Measurements from ENCODE around the gene SORBS2.
A peak's percentile ranks its signal among the peaks of the same experiment; 100 is the strongest.
"Not testable (repeated sequence)": the region's sequence is repeated elsewhere in the genome, so short reads cannot be mapped to it uniquely, and the experiment has no call there.

SORBS2 gene

DNA sequence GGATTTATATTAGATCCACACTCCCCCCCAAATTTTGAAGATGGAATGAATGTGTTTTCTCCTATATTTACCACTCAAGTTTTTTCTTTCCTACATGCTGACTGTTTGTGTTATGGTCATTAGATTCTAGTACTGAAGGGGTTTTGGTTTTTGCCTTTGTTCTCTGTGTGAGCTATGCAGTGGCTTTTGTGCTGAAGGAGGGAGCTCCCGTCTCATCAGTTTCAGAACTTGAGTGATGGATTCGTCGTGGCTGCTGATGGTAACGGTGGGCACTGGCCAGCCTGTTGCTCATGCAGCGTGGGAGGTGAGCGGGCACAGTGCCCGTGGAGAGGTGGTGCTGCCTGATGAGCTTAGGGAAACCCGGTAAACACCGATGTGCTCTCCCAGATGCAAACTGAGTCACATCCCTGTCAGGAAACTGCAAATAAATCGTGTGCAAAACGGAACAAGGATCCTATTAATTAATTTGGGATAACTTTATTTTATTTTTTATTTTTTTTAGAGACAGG, 101.5 kb downstream of the SORBS2 start:
- DNase-seq = no peak

DNA sequence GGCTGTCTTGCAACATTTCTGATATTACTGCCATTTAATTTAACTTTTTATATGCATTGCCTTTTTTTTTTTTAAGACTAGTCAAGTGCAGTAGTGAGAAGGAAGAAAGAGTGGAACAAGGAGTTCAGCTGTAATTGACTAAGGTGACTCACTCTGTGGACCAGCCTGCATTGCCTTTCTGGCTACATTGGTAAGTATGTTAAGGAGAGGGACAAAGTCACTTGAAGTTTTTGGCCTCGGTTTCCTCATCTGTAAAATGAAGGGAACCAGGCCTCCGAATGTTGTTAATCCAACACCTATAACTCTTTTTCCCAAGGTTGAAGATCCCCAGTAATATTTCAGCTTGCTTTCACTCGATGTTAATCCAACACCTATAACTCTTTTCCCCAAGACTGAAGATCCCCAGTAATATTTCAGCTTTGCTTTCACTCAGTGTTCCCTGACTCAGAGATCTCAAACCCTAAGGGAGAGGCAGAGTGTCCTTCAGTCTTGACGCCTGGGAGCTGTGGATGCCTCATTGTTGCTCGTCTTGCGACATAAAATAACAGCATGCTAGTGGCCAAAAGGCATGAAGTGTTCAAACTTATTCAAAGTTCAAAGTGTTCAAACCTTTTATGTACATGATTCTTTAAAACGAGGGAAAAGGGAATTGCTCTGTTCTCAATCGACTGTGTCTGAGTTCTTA, 102.0 kb downstream of the SORBS2 start:
- no peak for DNase-seq

DNA sequence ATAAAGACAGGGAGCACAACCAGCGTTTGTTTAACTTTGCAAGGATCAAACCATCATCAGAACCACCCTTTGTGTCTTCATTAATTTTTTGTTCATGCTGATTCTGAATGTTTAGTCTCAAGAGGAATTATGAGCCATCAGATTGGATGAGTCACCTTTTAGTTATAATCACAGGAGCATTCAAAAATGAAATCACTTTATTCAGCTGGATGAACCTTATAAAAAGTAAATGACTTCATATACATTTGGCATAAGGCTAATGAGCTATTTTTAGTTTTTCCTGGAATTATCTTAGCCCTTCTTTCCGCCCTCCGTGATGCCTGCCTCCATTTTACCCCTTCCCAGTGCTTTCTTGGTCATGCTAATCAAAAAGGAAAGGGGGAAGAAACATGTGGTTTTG, 103.6 kb downstream of the SORBS2 start:
- no peak for DNase-seq

DNA sequence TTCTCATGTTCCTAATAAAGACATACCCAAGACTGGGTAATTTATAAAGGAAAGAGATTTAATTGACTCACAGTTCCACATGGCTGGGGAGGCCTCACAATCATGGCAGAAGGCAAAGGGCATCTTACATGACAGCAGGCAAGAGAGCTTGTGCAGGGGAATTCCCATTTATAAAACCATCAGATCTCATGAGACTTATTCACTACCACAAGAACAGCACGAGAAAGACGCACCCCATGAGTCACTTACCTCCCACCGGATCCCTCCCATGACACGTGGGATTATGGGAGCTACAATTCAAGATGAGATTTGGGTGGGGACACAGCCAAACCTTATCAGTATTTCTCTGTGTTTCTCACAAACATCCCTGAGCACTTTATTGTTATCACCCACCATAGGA, 104.4 kb downstream of the SORBS2 start:
- DNase-seq = not testable (repeated sequence)

DNA sequence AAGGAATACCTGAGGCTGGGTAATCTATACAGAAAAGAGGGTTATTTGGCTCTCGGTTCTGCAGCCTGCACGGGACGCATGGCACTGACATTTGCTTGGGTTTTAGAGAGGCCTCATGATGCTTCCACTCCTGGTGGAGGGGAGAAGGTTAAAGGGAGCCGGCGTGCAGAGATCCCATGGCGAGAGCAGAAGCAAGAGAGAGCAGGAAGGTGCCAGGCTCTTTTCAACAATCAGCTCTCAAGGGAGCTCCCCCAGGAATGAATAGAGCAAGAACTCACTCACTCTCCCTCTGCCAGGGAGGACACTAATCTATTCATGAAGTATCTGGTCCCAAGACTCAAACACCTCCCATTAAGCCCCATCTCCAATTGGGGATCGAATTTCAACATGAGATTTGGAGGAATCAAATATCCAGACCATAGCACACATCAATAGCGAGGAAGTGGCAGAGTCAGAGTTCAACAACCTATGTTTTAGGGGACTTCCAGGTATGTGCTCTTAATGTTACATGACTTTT, 109.8 kb downstream of the SORBS2 start:
- peak in 1 of 2 experiments; percentile 15 for DNase-seq

DNA sequence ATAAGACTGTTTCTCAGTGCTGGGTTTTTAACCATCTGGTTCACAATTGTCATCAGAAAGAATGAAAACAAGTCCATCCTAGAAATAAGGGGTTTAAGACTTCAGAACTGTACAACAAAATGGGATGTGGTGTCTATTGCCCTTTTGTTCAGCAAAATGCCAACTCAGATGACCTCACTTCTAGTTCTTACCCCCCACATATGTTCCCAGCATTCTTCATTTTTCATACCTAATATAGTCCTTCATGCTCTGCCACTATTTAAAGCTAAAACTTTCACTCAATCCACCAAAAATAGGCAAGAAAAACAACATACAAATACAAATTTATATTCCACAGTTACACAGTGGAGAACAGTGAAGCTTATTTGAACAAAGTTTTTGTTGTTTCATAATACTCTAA, 111.4 kb downstream of the SORBS2 start:
- no peak for DNase-seq

DNA sequence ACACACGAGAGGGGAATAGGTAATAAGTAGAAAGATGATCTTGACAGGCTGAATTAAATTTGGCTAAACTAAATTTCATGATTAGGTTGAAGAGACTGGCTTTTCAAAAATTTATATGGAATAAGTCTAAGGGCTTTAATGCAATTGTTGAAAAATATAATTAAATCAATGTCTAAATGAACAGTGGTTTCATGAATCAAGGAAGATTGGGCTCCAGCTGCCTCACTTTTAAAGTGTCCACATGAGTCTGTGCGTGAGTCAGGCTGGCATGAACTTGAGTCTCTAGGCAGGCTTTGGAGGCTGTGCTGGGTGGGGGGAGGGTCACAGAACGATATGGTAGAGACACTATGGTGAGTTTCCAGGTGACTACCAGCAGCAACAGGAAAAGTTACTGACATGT, 111.9 kb downstream of the SORBS2 start:
- no peak for DNase-seq

DNA sequence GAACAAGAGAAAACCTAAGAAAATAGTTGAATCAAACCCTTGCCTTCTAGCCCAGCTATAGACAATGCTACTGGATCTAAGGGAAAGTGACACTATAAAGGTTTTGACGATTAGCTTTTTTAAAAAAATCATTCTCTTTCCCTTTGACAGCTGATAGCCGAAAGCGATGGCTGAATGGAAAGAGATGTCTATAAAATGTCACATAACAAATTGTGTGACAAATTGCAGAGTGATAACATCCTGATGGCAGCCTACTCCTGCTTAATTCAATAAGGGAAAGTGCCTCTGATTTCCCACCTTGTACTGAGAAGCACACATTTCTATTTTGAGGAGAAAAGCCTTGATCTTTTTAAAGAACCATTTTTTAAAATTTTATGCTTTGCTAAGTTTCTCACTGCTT, 114.5 kb downstream of the SORBS2 start:
- no peak for DNase-seq

DNA sequence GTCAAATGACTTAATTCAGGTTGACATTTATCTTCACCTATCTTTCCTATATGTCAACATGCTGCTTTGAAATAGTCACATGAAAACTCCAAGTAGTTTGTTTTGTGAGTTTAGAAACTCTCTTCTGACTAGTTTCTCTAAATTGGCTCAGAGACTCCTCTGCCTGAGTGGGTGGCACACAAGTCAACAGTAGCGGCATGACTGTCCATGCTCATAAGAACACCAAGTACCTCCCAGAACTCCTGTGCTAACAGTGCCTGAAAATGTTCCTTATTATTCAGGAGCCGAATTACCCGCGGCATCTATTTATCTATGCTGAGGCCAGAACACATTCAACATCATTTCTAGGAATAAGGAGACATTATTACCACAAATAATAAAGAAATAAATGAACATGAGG, 116.3 kb downstream of the SORBS2 start:
- no peak for DNase-seq

DNA sequence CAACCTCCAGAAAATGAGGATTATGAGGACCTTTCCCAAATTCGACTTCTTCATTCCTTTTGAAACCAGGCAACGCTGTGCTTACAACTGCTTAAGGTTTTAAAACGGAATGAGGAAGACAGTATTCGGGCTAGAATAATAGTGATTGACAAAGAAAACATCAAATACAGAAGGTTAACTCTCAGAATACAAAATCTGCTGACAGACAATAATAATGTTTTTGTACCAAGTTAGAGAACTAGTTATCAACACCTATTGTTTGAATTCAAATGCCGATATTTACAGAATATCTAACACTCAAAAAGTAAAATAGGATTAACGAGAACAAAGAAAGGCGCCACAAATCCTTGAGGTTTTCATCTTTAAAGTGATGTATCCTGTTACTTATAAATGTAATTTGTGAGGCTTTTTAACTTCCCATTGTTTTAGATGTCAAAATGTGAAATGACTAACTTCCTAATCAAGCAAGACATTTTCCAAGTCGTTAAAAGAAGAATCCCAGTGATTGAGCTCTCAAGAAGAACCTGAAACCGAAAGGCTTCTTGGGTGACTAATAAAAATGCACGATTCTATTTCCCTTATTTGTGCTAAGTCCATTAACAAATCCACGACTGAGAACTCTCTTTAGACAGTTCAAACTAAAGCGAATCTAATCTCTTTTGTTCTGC, 118.3 kb downstream of the SORBS2 start:
- DNase-seq = no peak

DNA sequence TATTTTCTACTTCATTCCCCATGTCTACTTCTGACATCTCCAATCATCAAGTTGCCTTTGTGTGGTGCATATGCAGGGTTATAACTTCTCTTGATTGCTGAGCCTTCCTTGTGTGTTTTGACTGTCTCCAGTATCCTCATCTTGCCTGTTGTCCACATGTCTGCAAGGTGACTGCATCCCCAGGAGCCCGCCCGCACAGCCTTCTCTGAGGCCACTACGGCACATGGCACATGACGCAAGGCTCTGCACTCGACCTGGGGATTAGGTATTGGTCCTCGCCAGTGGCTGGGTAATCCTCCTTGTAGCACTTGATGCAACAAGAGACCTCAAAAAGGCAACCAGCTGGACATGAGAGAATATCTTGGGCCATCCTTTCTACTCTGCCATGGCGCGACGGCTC, 122.6 kb downstream of the SORBS2 start:
- DNase-seq = peak in 1 of 2 experiments; percentile 54

DNA sequence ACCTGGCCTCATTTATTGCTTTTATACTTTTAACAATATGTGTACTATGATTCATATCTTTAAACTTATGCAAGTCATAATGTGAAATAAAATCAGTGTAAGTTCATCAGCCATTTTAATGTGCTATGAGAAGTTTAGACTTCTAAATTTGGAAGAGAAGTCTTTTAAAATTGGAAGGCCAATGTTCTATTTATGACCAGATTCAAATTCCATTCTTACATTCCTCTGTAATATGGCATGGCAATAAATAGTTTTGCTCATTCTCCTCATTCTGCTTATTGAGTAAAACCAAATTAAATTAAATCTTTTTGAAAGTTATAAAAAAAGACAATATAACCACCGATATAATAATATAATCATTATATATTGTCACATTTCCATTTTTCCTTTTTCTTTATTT, 126.2 kb downstream of the SORBS2 start:
- no peak for DNase-seq

DNA sequence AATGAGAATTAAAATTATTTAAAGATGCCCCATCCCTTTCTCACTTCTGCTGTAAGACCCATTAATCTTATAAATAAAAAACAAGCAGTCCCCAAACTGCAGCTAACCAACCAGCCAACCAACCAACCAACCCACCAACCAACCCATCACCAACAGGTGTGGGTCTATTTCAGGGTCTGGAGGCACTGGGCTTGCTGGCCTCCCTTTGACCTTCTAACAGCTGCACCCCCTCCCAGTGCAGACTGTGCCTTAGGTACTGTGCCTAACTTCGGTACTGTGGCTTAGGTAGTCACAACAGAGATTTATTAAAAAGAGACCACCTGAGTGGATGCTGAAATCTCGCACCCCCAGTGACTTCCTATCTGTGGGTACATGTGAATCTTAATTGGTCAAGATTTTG, 128.1 kb downstream of the SORBS2 start:
- no peak for DNase-seq

DNA sequence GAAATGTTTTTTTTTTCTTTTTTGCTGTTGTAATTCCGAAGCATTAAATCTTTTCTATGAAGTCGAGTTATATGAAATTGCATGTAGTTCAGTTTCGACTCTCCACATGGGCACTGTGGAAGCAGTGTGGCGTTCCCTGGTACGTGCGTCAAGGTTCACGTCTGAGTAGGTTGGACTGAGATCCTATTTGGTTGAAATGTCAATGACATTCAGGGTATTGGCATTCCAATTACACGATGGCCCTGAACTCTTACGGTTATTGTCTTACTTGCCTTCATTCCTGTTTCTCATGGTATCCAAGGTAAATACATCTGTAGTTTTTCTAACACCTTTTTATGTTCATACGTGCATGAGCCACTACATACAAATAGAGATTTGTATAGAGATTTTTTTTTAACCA, 128.8 kb downstream of the SORBS2 start:
- DNase-seq = no peak

DNA sequence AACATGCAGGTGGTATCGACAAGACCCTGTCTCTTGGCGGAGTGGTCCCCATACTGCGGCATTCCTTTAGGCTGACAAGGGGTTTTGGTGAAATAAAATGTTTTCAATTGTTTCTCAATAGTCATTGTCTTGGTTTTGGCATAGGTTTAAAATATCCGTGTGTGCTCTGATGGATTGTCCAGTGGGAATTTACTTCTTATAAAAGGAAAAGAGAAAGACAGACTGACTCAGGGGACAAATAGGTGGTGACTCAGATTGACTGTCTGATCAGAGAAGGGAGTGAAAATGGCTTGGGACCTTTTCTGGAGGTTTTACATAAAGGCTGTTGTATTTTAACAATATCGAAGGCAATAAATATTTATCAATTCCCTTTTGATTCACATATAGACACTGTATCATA, 129.8 kb downstream of the SORBS2 start:
- DNase-seq = no peak

DNA sequence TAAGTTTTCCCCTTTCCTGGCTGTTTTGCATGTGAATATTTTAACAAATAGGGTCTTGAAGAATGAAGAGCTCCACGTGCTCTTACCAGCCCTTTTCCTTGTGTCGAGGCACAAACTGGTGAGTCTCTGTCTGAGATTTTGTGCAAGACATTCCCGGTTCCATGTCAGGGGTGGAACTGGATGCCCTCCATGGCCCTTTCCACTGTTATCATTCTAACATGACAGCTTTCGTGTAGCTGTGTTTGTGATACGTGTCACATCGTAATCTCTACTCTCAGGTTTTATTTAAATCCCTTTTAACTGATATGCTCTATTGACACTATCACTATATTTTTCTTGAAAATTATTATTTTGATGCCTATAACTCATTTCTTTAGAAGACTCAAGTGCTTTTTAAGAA, 130.4 kb downstream of the SORBS2 start:
- DNase-seq = no peak

DNA sequence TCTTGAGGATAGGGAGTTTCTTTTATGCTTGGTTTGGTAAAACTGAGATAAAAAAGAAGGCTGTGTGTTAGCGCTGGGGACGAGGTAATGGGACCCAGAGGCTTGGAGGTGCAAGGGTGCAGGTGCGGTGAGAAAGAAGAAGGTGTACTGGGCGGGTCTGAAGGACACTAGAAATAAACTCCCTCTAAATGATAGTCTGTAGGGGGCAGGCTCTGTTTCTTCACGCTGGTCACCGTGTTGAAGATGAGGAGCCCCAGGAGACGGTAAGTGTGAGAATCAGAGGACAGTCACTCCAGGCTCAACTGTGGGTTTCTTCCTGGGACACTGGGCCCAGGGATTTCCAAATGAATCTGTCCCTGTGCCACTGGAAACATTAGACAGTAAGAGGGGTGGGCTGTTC, 131.4 kb downstream of the SORBS2 start:
- DNase-seq = no peak

DNA sequence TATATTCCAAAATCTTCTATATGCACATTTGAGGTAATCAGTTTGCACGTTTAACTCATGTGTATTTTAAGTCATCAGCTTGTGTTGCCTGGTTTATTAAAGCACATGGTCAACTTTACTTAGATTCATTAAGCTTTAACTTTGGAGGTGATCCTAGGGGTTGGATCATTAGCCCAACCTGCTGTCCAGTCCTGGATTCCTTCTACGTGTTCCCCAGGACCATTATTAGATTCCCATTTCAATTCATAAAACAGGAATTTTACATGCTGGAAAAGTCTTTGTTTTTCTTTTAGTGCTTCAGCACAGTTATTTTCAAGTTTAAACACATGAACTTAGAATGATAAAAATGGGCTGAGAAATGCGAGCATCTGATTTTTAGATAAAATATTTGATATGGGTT, 132.5 kb downstream of the SORBS2 start:
- DNase-seq = no peak

DNA sequence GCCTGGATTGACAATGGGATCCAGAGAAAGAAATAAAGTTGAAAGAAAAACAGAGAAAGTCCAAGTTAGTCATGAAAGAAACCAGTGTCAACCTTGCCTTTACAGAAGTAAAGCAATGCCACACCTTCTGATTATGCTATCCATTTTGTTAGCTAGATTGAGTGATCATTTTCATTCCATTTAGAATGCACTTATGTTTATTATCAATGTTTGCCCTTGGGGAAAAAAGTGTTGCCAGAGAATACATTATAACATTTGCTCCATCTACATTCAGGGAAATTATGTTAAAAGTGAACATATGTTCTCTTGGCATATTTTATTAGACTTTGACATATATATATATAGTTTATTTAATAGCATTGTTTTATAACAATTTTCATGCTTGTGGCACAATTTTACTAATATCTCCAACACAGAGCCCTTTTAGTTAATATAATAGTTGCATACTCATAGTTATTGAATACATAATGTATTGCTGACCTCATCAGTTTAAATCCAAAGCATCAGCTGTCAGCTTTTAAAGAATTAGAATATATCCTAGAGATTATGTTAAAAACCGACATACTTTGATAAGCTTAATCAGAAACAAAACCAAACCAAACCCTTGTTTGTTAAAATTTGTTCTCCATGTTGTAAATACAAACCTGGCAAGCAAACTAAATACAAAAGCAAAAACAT, 134.2 kb downstream of the SORBS2 start:
- no peak for DNase-seq

DNA sequence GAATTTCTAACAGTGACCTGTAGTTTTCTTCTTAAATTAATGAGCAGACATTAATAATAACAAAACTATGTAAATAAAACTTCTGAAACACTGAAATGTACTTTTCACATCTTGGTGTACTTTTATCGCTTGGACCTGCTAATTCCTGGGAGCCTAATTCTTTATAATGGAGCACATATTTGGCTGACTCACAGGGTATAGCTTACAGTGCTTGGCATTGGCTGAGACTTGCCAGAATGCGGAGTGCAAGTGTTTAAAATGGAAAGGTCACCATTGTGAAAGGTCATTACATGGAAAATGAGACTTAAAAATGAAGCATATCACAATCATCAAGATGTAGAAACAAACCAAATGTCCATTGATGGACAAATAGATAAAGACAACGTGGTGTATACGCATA, 139.4 kb downstream of the SORBS2 start:
- DNase-seq = no peak

DNA sequence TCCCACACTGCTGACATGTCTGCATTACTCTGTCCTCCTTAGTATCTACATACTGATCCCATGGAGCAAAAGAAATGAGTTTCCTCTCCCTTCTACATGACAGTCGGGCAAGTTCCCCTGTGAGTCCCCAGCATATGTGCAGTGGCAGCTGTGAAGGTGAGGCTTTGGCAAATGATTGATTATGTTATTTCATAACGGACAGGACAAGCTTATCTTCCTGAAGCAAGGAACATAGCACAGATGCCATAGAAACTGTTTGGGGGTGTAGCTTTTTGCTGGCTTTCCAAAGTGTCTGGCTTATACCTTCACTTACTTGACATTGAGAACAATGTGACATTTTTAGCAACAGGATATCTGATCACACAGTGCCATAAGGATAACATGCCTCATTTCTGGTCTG, 139.8 kb downstream of the SORBS2 start:
- peak in 1 of 2 experiments; percentile 45 for DNase-seq

DNA sequence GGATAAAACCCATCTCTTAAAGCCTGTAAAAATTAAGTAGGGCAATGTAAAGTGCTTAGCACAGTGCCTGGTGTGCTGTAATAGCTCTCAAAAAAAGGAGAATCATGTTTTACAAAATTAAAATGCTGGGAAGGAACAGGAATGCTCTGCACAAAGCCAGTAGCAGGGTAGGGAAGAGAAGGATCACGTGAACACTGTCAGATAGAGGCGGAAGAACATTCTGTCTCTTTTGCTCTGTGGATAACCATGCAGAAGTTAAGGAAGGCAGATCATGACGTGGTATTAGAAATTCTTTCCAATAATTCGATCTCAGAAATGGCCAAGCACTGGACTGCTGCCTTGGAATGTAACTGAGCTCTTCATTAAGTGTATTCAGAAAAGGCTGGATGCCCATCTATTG, 140.5 kb downstream of the SORBS2 start:
- no peak for DNase-seq

DNA sequence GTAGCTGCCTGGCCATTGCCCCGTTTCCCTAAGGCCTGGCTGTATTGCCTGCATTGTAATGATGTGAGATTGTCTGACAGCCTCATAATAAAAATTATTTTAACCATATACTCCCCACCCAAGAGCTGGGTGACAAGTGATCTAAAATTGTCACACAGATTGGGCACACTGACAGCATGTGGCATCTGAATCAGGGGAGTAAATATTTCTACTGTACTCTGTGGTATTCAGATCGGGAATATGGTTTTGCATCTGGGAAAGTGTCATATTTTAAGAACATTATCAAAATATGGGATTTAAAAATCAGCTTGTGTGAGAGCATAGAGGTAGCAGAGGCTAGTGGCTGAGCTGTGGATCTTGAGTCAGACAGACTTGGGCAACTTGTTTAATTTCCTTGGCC, 140.9 kb downstream of the SORBS2 start:
- DNase-seq = no peak

DNA sequence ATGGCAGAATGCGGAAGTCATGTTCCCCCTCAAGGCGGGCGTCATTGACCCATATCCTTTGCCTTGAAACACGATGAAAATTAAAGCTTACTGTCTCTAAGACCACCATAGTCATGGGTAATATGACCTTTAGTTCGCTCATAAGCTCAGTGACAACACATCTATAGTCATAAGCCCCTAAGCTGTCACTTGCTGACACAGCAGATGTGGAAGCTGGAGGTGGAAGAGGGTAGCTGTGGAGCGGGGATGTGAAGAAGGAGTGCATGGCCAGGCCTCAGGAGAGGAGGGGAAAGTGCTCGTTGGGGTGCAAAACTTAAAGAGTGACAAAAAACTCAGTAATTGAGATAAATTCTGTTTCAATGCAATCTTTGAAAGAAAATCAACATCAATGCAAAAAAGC, 142.7 kb downstream of the SORBS2 start:
- DNase-seq = no peak

All from NCI-H524 (cell line).